Uterus (tissue), 2 donors: Measurements from ENCODE around the gene DZIP1L.

Experiments
- POLR2A ChIP-seq, 2 donors: fragments of 450-650 bp; IDR thresholded peaks; one replicate each; pipeline ENCODE4 v1.6.1; 2016; ENCODE audit warnings: antibody characterized with exemption in 2 of 2, mild to moderate bottlenecking in 1 of 2, moderate library complexity in 1 of 2
- TF ChIP-seq, protein P1 (sequence below), 4 experiments: fragments of 200-600 bp in 2 of 4; fragments of 450-650 bp in 2 of 4; sonication (generic) in 2 of 4; IDR thresholded peaks; one replicate each; pipeline ENCODE4 v1.5.1; 2016 to 2019; ENCODE audit warnings: antibody characterized with exemption in 4 of 4, mild to moderate bottlenecking in 2 of 4, moderate library complexity in 1 of 4

DNA sequence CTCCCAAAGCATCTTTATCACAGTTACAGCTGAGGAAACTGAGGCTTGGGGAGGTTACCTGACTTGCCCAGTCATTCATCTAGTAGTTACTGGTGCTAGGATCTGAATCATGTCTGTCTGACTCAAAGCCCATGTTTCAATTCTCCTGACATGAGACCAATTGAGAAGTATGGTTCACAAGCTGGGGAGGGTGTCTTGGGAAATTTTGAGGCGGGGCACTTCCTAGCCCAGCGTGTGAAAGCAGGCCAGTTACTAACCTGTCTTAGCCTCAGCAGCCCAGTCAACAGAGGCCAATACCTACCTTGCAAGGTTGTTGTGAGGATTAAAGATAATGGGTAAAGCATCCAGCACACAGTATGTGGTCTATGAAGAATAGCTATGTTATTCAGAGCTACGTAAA, 68.5 kb downstream of the DZIP1L start:
- TF ChIP-seq, protein P1, sequence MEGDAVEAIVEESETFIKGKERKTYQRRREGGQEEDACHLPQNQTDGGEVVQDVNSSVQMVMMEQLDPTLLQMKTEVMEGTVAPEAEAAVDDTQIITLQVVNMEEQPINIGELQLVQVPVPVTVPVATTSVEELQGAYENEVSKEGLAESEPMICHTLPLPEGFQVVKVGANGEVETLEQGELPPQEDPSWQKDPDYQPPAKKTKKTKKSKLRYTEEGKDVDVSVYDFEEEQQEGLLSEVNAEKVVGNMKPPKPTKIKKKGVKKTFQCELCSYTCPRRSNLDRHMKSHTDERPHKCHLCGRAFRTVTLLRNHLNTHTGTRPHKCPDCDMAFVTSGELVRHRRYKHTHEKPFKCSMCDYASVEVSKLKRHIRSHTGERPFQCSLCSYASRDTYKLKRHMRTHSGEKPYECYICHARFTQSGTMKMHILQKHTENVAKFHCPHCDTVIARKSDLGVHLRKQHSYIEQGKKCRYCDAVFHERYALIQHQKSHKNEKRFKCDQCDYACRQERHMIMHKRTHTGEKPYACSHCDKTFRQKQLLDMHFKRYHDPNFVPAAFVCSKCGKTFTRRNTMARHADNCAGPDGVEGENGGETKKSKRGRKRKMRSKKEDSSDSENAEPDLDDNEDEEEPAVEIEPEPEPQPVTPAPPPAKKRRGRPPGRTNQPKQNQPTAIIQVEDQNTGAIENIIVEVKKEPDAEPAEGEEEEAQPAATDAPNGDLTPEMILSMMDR (IDR thresholded peaks at IDR 0.05) = no peak
- TF ChIP-seq POLR2A (IDR thresholded peaks at IDR 0.05) = no peak
